ENCODE measurements around the gene HOXA5. TPM values are rescaled to one million over a fixed set of nuclear protein-coding genes. Genes with fewer than 3 reads are reported as not detected.

Gene HOXA5
- total RNA-seq, 2 experiments from 2014 or later, result not detected

- CTCF ChIA-PET, result interaction anchor here (0.6 to 1.6 kb wide), 3 partner anchors 25 to 493 kb away, joined by 3 to 9 read pairs (median 3); no protein-coding TSS in a partner anchor
- H3K27me3 Mint-ChIP-seq (ENCODE audit: low read depth), result peaks cover 63% of the 10 kb centered on the region
- no peaks in the 10 kb centered on the region for H3K36me3 Mint-ChIP-seq (ENCODE audit: low read depth)
- DNase-seq, result no peak
- H3K27ac Mint-ChIP-seq, result no peak within 1 kb of the TSS
- peaks cover 20% of the 10 kb centered on the region for H3K4me1 Mint-ChIP-seq (ENCODE audit: low read depth)
- no peaks in the 10 kb centered on the region for H3K9me3 Mint-ChIP-seq
- H3K4me3 Mint-ChIP-seq, result peak within 1 kb of the TSS; percentile 38
- intact Hi-C loops (cut with micrococcal nuclease), result loop anchor here (1.0 to 5.0 kb wide), 2 partner anchors 10 to 68 kb away; partner anchors contain the start of gene EVX1
These were observed 30.7 kb upstream of the HOXA5 start, which contains the start of gene HOXA10 for GRCh38 chr7:27173956-27174873. Gene HOXA10 (minus strand): TSS chr7:27174320. CDS start chr7:27174306, 14 bp downstream.

GRCh38 chr7:27173511-27173955 lies 30.1 kb upstream of the HOXA5 start:
- DNase-seq, result no peak
- Mint-ChIP-seq H3K4me3 (no peak overlapping the region), H3K9me3 (no peaks in the 10 kb centered on the region), H3K27me3 (ENCODE audit: low read depth) (peaks cover 65% of the 10 kb centered on the region), H3K27ac (no peak overlapping the region), H3K4me1 (ENCODE audit: low read depth) (peaks cover 24% of the 10 kb centered on the region), H3K36me3 (ENCODE audit: low read depth) (no peaks in the 10 kb centered on the region)
- intact Hi-C loops (cut with micrococcal nuclease), result loop anchor here (5.0 kb wide), 1 partner anchor 69 kb away; the partner anchor contains the start of gene EVX1
- CTCF ChIA-PET, result interaction anchor here (0.6 kb wide), 1 partner anchor 370 kb away, joined by 3 read pairs; no protein-coding TSS in a partner anchor

- H3K9me3 Mint-ChIP-seq, result no peaks in the 10 kb centered on the region
- intact Hi-C loops (cut with micrococcal nuclease), result loop anchor here (5.0 kb wide), 1 partner anchor 69 kb away; the partner anchor contains the start of gene EVX1
- no peak overlapping the region for H3K4me3 Mint-ChIP-seq
- H3K36me3 Mint-ChIP-seq (ENCODE audit: low read depth), result no peaks in the 10 kb centered on the region
- DNase-seq, result no peak
- H3K4me1 Mint-ChIP-seq (ENCODE audit: low read depth), result peaks cover 25% of the 10 kb centered on the region
- no peak overlapping the region for H3K27ac Mint-ChIP-seq
- peaks cover 66% of the 10 kb centered on the region for H3K27me3 Mint-ChIP-seq (ENCODE audit: low read depth)
- CTCF ChIA-PET, result interaction anchor here (0.9 kb wide), 1 partner anchor 10 kb away, joined by 4 read pairs; no protein-coding TSS in a partner anchor
These were observed 29.5 kb upstream of the HOXA5 start for GRCh38 chr7:27172823-27173510.

- peak overlapping the region; percentile 19 for H3K4me3 Mint-ChIP-seq
- peaks cover 66% of the 10 kb centered on the region for H3K27me3 Mint-ChIP-seq (ENCODE audit: low read depth)
- no peak for DNase-seq
- intact Hi-C loops (cut with micrococcal nuclease), result loop anchor here (5.0 kb wide), 1 partner anchor 70 kb away; the partner anchor contains the start of gene EVX1
- no peaks in the 10 kb centered on the region for H3K36me3 Mint-ChIP-seq (ENCODE audit: low read depth)
- CTCF ChIA-PET, result interaction anchor here (0.8 to 0.9 kb wide), 2 partner anchors 10 to 17 kb away, joined by 3 to 4 read pairs; no protein-coding TSS in a partner anchor
- H3K27ac Mint-ChIP-seq, result no peak overlapping the region
- no peaks in the 10 kb centered on the region for H3K9me3 Mint-ChIP-seq
- peaks cover 25% of the 10 kb centered on the region for H3K4me1 Mint-ChIP-seq (ENCODE audit: low read depth)
These were observed 28.9 kb upstream of the HOXA5 start for GRCh38 chr7:27172315-27172774.

GRCh38 chr7:27171637-27172314 lies 28.3 kb upstream of the HOXA5 start:
- H3K36me3 Mint-ChIP-seq (ENCODE audit: low read depth), result no peaks in the 10 kb centered on the region
- DNase-seq, result peak; percentile 23
- intact Hi-C loops (cut with micrococcal nuclease), result loop anchor here (5.0 kb wide), 1 partner anchor 71 kb away; the partner anchor contains the start of gene EVX1
- H3K27me3 Mint-ChIP-seq (ENCODE audit: low read depth), result peaks cover 71% of the 10 kb centered on the region
- peak overlapping the region; percentile 19 for H3K4me3 Mint-ChIP-seq
- H3K27ac Mint-ChIP-seq, result no peak overlapping the region
- H3K9me3 Mint-ChIP-seq, result no peaks in the 10 kb centered on the region
- CTCF ChIA-PET, result interaction anchor here (0.8 to 1.5 kb wide), 3 partner anchors 8 to 17 kb away, joined by 3 to 8 read pairs (median 4); no protein-coding TSS in a partner anchor
- H3K4me1 Mint-ChIP-seq (ENCODE audit: low read depth), result peaks cover 28% of the 10 kb centered on the region

GRCh38 chr7:27171325-27171636 lies 27.8 kb upstream of the HOXA5 start:
- Mint-ChIP-seq H3K4me3 (no peak overlapping the region), H3K27me3 (ENCODE audit: low read depth) (peaks cover 71% of the 10 kb centered on the region), H3K27ac (no peak overlapping the region), H3K9me3 (no peaks in the 10 kb centered on the region), H3K4me1 (ENCODE audit: low read depth) (peaks cover 31% of the 10 kb centered on the region), H3K36me3 (ENCODE audit: low read depth) (no peaks in the 10 kb centered on the region)
- intact Hi-C loops (cut with micrococcal nuclease), result loop anchor here (5.0 kb wide), 1 partner anchor 71 kb away; the partner anchor contains the start of gene EVX1
- CTCF ChIA-PET, result interaction anchor here (0.8 to 1.5 kb wide), 2 partner anchors 8 to 16 kb away, joined by 3 to 8 read pairs; no protein-coding TSS in a partner anchor
- DNase-seq, result peak; percentile 3

GRCh38 chr7:27170426-27171324 lies 27.2 kb upstream of the HOXA5 start:
- H3K27ac Mint-ChIP-seq, result no peak overlapping the region
- H3K36me3 Mint-ChIP-seq (ENCODE audit: low read depth), result no peaks in the 10 kb centered on the region
- peaks cover 35% of the 10 kb centered on the region for H3K4me1 Mint-ChIP-seq (ENCODE audit: low read depth)
- no peaks in the 10 kb centered on the region for H3K9me3 Mint-ChIP-seq
- no peak overlapping the region for H3K4me3 Mint-ChIP-seq
- peaks cover 70% of the 10 kb centered on the region for H3K27me3 Mint-ChIP-seq (ENCODE audit: low read depth)
- no peak for DNase-seq
- CTCF ChIA-PET, result interaction anchor here (1.5 kb wide), 1 partner anchor 9 kb away, joined by 8 read pairs; no protein-coding TSS in a partner anchor
- intact Hi-C loops (cut with micrococcal nuclease), result loop anchor here (5.0 kb wide), 1 partner anchor 72 kb away; the partner anchor contains the start of gene EVX1

GRCh38 chr7:27169658-27170425 lies 26.4 kb upstream of the HOXA5 start:
- H3K36me3 Mint-ChIP-seq (ENCODE audit: low read depth), result no peaks in the 10 kb centered on the region
- intact Hi-C loops (cut with micrococcal nuclease), result loop anchor here (5.0 kb wide), 2 partner anchors 32 to 72 kb away; partner anchors contain the start of genes EVX1 and HOXA13

GRCh38 chr7:27168265-27168947 lies 24.9 kb upstream of the HOXA5 start:
- H3K9me3 Mint-ChIP-seq, result no peaks in the 10 kb centered on the region
- H3K36me3 Mint-ChIP-seq (ENCODE audit: low read depth), result no peaks in the 10 kb centered on the region
- peaks cover 77% of the 10 kb centered on the region for H3K27me3 Mint-ChIP-seq (ENCODE audit: low read depth)
- no peak overlapping the region for H3K4me3 Mint-ChIP-seq
- peaks cover 39% of the 10 kb centered on the region for H3K4me1 Mint-ChIP-seq (ENCODE audit: low read depth)
- peak; percentile 64 for DNase-seq
- intact Hi-C loops (cut with micrococcal nuclease), result loop anchor here (1.0 to 5.0 kb wide), 3 partner anchors 17 to 34 kb away; partner anchors contain the start of genes HOXA11 and HOXA13
- CTCF ChIA-PET, result interaction anchor here (0.7 to 1.3 kb wide), 4 partner anchors 9 to 18 kb away, joined by 3 to 5 read pairs (median 4); no protein-coding TSS in a partner anchor
- no peak overlapping the region for H3K27ac Mint-ChIP-seq

More at GRCh38 chr7:27169658-27170425, 26.4 kb upstream of the HOXA5 start:
- CTCF ChIA-PET, result no interaction called here
- Mint-ChIP-seq H3K9me3 (no peaks in the 10 kb centered on the region), H3K4me3 (peak overlapping the region; percentile 39), H3K4me1 (ENCODE audit: low read depth) (peaks cover 36% of the 10 kb centered on the region), H3K27ac (no peak overlapping the region), H3K27me3 (ENCODE audit: low read depth) (peaks cover 67% of the 10 kb centered on the region)
- no peak for DNase-seq

Data from activated naive CD4-positive, alpha-beta T cell treated with anti-CD3 and anti-CD28 coated beads for 36 hours (primary cell).